ENCODE data around the gene NVL.

DNA sequence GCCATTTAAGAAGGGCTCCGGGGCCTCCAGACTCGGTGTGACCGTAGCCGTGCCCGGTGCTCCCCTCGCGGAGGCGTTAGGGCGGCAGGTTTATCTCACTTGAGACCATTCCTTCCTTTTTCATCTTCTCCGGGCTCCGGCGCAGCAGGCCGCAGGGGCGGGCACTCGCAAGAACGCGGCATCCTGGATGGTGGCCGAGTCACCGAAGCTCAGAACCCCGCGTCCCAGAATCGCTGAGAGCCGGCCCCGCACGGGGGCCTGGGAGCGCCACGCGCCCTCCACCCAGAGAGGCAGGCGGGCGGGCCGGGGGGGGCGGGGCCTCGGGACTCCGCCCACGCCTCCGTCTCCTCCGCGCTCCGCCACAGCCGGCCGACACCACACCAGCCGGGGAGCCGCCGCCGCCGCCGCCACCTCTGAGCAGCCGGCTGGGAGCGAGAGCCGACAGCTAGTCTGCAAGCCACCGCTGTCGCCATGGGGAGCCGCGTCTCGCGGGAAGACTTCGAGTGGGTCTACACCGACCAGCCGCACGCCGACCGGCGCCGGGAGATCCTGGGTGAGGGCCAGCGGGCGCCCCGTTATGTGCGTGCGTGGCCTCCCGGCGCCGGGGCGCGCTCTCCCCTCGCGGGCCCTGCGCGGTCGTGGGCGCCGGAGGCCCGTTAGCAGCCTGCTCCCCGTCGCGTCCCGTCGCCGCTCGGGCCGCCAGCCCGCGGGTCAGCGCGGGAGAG lies 146.9 kb downstream of the NVL start, which contains the start of gene DEGS1:
- no peak for TF ChIP-seq CTCF (IDR thresholded peaks at IDR 0.05; ENCODE audit: borderline replicate concordance, extremely low read depth, low read length, poor library complexity, severe bottlenecking)
- TF ChIP-seq EZH2 (IDR thresholded peaks at IDR 0.05; ENCODE audit: borderline replicate concordance, low read depth, low read length, severe bottlenecking): no peak

All from DND-41 (cell line).